SJSA1 (cell line): ENCODE measurements around the gene TMEM43. TPM values are rescaled to one million over a fixed set of nuclear protein-coding genes. Genes with fewer than 3 reads are reported as not detected.
A peak's percentile ranks its signal among the peaks of the same experiment; 100 is the strongest.

ENCODE experiments used
- DNase-seq, 2 experiments: peaks; one replicate each; pipeline ENCODE4 v3.0.0-alpha.2; 2015 to 2020; ENCODE audit warnings: low spot score in 2 of 2, low read depth in 1 of 2
- H3K27ac ChIP-seq: fragments of 250-450 bp; sonication (Bioruptor Pico); 2 replicates; pipeline ENCODE4 v1.5.1; 2020; ENCODE audit warnings: mild to moderate bottlenecking, moderate library complexity
- H3K27me3 ChIP-seq: fragments of 250-450 bp; sonication (Bioruptor Pico); replicated peaks from 2 replicates; pipeline ENCODE4 v1.5.1; 2020; ENCODE audit warnings: mild to moderate bottlenecking, moderate library complexity
- H3K36me3 ChIP-seq: fragments of 250-450 bp; sonication (Bioruptor Pico); 2 replicates; pipeline ENCODE4 v1.5.1; 2020; ENCODE audit warnings: mild to moderate bottlenecking
- H3K4me1 ChIP-seq: fragments of 250-450 bp; sonication (Bioruptor Pico); replicated peaks from 2 replicates; pipeline ENCODE4 v1.6.1; 2021; ENCODE audit warnings: mild to moderate bottlenecking
- H3K4me3 ChIP-seq: fragments of 250-450 bp; sonication (Bioruptor Pico); 2 replicates; pipeline ENCODE4 v1.5.1; 2020; ENCODE audit warnings: mild to moderate bottlenecking
- H3K9me3 ChIP-seq: fragments of 250-450 bp; sonication (Bioruptor Pico); replicated peaks from 2 replicates; pipeline ENCODE4 v1.5.1; 2020; ENCODE audit warnings: mild to moderate bottlenecking
- total RNA-seq: library from RNA; depleted of rRNA; stranded (reverse); fragments of >200 nt; shearing (Covaris generic); gene quantifications from 2 replicates; pipeline ENCODE4 v1.2.3, GENCODE V29; 2014

TMEM43 gene
- total RNA-seq, 1 experiment from 2014 or later: 82.1 TPM

DNA sequence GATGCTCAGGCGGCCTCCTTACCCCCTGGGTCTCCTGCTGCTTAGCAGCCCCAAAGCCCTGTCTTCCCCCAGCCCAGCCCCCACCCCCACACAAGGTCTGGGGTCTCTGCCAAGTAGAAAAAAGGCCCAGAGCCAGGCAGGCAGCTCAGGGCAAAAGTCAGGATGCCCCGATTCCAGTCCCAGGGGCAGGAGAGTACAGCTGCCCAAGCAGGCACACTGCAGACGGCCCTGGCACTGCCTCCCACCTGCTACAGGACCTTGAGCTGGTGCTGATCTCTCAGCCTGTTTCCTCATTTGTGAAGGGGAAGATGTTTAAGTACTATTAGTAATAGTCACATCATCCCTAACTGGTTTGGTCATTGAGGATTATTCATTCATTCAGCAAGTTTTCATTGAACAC is 12.6 kb downstream of the TMEM43 start:
- no peaks in the 10 kb centered on the region for H3K27me3 ChIP-seq
- H3K27ac ChIP-seq: no peak overlapping the region
- no peak for DNase-seq
- H3K4me1 ChIP-seq: peaks cover 4% of the 10 kb centered on the region
- H3K9me3 ChIP-seq: no peaks in the 10 kb centered on the region
- H3K4me3 ChIP-seq: no peak overlapping the region
- H3K36me3 ChIP-seq: peaks cover 88% of the 10 kb centered on the region

DNA sequence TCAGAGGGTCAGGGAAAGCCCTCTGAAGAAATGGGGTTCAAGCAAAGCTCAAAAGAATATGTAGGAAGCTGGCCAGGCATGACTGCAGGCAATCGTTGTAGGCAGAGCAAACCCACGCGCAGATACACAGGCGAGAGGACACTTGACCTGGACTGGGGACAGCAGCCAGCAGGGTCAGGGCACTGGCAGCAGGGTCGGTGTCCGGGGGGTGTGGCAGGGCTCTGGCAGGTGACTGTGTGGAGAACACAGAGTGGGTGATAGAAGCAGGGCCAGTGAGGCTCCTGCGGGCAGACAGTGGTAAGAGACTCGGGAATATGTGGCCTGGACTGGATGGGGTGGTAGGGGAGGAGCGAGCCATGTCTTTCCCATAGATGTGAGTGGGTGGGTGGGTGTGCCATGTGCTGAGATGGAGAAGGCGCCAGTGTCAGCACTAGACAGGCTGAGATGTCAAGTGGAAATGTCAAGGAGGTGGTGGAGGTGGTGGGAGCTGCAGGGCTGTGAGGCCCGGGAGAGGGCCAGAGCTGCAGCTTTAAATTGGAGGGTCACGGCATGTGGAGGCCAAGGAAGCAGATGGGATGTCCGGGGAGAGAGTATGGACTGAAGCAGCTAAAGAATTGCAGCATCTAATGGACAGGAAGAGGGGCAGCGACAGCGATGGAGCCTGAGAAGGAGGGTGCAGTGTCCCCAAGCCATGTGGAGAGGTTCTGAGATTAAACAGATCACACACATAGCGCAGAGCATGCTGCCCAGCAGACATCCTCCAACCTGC is 13.4 kb downstream of the TMEM43 start:
- Histone ChIP-seq H3K4me3 (no peak overlapping the region), H3K36me3 (peaks cover 87% of the 10 kb centered on the region), H3K27me3 (no peaks in the 10 kb centered on the region), H3K27ac (no peak overlapping the region), H3K4me1 (peaks cover 13% of the 10 kb centered on the region), H3K9me3 (no peaks in the 10 kb centered on the region)
- DNase-seq: no peak

DNA sequence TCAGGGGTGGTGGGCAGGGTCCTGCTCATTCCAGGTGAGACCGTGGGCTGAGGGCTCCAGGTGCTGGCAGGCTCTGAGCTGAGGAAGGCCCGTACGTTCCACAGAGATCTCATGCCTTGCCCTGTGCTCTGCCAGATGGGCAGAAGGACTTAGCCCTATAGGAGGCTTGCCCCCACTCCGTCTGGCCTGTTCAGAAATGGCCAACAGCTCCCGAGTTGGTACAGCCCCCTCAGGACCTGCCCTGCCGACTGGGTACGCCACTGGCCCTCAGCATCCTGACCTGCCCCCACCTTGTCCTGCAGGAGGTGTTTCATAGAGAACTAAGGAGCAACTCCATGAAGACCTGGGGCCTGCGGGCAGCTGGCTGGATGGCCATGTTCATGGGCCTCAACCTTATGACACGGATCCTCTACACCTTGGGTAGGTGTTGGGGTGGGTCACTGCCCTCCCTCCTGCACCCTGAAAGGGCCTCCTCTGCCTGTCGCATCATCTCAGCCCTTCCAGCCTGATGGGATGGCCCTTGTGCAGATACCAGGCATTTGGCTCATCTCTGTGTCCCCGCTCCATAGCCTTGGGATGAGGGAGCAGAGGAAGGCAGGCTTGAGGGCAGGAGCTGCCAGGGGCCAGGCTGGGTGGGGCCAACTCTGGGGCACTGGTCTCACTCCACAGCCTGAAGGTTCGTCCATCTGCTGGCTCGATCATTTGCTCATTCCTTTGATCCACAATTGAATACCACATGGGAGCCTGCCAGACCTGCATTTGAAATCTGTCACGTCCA is 14.2 kb downstream of the TMEM43 start:
- DNase-seq: no peak
- Histone ChIP-seq H3K4me3 (no peak overlapping the region), H3K27me3 (no peaks in the 10 kb centered on the region), H3K4me1 (peaks cover 20% of the 10 kb centered on the region), H3K36me3 (peaks cover 79% of the 10 kb centered on the region), H3K9me3 (no peaks in the 10 kb centered on the region), H3K27ac (no peak overlapping the region)

DNA sequence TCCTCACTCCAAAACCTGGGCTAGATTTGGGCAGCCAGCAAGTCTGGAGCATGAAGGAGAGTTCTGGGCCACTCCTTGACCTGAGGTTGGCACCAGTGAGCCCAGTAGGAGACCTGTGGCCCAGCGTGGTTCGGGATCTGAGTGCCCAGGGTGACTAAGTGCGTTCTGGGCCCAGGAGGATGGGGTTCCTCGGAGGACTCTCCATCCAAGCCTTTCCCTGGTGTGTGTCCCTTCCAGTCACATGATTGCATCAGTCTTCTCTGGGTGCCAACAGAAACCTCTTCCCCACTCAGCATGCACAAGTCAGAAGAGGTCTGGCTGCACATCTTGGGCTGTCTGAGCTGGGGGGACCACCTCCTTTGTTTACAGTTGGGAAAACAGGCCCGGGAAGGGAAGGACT is 14.9 kb downstream of the TMEM43 start:
- Histone ChIP-seq H3K4me3 (no peak overlapping the region), H3K4me1 (peaks cover 25% of the 10 kb centered on the region), H3K36me3 (peaks cover 72% of the 10 kb centered on the region), H3K27ac (no peak overlapping the region), H3K9me3 (no peaks in the 10 kb centered on the region), H3K27me3 (no peaks in the 10 kb centered on the region)
- no peak for DNase-seq

DNA sequence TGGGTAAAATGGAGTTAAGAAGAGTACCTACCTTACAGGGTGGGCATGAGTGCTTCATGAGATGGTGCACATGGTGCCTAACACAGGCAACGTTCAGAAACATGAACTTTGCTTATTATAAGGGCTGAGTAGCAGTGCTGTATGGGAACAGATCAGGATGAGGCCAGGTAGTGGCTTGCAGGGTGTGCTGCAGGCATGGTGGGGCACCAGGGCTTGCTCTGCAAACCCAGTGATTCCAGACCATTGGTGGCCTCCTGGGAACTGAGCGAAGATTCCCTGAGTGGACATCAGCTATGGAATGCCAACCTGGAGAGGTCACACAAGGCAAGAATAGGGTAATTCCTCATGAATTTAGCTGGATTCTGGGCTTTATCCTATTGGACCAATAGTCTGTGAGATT is 15.8 kb downstream of the TMEM43 start:
- no peak overlapping the region for H3K27ac ChIP-seq
- H3K27me3 ChIP-seq: no peaks in the 10 kb centered on the region
- peaks cover 68% of the 10 kb centered on the region for H3K36me3 ChIP-seq
- no peaks in the 10 kb centered on the region for H3K9me3 ChIP-seq
- peaks cover 34% of the 10 kb centered on the region for H3K4me1 ChIP-seq
- DNase-seq: no peak
- H3K4me3 ChIP-seq: no peak overlapping the region

DNA sequence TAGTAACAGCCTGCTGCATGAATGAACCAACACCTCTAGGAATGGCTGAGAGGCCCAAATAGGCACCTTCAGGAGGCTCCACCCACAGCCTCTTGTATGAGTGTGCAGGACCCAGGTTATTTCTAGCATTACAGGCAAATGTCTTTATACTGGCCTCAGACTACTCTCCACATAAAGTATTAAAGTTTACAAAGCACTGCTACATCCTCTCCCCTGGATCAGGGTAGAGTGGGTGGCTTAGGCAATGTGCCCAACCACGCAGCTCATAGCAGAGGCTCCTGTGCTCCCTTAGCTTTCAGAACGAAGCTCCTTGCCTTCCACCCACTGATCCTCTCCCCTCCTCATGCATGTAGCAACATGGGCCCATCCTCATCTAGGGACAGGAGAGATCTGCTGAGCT is 16.3 kb downstream of the TMEM43 start:
- no peak for DNase-seq
- no peaks in the 10 kb centered on the region for H3K27me3 ChIP-seq
- no peak overlapping the region for H3K27ac ChIP-seq
- peaks cover 68% of the 10 kb centered on the region for H3K36me3 ChIP-seq
- no peaks in the 10 kb centered on the region for H3K9me3 ChIP-seq
- peaks cover 37% of the 10 kb centered on the region for H3K4me1 ChIP-seq
- no peak overlapping the region for H3K4me3 ChIP-seq

DNA sequence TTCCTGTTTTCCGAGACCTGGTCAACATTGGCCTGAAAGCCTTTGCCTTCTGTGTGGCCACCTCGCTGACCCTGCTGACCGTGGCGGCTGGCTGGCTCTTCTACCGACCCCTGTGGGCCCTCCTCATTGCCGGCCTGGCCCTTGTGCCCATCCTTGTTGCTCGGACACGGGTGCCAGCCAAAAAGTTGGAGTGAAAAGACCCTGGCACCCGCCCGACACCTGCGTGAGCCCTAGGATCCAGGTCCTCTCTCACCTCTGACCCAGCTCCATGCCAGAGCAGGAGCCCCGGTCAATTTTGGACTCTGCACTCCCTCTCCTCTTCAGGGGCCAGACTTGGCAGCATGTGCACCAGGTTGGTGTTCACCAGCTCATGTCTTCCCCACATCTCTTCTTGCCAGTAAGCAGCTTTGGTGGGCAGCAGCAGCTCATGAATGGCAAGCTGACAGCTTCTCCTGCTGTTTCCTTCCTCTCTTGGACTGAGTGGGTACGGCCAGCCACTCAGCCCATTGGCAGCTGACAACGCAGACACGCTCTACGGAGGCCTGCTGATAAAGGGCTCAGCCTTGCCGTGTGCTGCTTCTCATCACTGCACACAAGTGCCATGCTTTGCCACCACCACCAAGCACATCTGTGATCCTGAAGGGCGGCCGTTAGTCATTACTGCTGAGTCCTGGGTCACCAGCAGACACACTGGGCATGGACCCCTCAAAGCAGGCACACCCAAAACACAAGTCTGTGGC is 16.9 kb downstream of the TMEM43 start:
- Histone ChIP-seq H3K27ac (peak overlapping the region; percentile 99; the same call in 1 of the 2 replicates), H3K9me3 (no peaks in the 10 kb centered on the region), H3K4me3 (no peak overlapping the region), H3K36me3 (peaks cover 68% of the 10 kb centered on the region), H3K4me1 (peaks cover 37% of the 10 kb centered on the region), H3K27me3 (no peaks in the 10 kb centered on the region)
- no peak for DNase-seq

DNA sequence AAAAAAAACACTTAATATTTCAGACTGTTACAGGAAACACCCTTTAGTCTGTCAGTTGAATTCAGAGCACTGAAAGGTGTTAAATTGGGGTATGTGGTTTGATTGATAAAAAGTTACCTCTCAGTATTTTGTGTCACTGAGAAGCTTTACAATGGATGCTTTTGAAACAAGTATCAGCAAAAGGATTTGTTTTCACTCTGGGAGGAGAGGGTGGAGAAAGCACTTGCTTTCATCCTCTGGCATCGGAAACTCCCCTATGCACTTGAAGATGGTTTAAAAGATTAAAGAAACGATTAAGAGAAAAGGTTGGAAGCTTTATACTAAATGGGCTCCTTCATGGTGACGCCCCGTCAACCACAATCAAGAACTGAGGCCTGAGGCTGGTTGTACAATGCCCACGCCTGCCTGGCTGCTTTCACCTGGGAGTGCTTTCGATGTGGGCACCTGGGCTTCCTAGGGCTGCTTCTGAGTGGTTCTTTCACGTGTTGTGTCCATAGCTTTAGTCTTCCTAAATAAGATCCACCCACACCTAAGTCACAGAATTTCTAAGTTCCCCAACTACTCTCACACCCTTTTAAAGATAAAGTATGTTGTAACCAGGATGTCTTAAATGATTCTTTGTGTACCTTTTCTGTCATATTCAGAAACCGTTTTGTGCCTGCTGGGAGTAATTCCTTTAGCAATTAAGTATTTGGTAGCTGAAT is 17.9 kb downstream of the TMEM43 start:
- no peaks in the 10 kb centered on the region for H3K9me3 ChIP-seq
- no peaks in the 10 kb centered on the region for H3K27me3 ChIP-seq
- no peak for DNase-seq
- H3K4me3 ChIP-seq: no peak overlapping the region
- peaks cover 70% of the 10 kb centered on the region for H3K36me3 ChIP-seq
- peak overlapping the region; percentile 99 for H3K27ac ChIP-seq
- peaks cover 37% of the 10 kb centered on the region for H3K4me1 ChIP-seq

DNA sequence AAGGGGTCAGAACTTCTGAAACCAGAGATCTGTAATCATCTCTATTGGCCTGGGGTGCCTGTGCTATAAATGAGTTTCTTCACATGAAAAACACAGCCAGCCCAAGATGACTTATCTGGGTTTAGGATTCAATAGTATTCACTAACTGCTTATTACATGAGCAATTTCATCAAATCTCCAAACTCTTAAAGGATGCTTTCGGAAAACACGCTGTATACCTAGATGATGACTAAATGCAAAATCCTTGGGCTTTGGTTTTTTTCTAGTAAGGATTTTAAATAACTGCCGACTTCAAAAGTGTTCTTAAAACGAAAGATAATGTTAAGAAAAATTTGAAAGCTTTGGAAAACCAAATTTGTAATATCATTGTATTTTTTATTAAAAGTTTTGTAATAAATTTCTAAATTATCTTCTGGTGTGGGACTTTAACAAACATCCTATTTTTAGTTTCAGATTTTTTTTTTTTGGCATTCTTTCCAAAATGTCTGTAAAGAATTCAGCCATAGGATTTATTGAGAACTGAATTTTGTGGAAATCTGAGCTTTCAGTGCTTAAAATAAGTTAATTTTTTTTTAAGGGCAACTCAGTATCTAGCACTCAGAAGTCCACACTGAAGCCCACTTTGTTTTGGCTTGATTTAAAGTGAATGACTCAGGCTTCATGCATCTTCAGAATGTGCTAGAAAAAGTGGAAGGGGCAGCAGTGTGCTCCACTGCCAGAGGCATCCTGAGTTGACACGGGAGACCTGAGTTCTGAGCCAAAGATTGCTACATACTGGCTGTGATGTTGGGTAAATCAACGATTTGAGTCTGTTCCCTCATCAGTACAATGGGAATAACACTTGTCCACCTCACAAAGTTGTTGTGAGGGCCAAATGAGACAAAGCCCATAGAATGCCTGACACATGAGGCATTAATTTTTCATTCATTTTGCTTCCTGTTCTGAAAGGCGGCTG is 18.7 kb downstream of the TMEM43 start:
- H3K4me3 ChIP-seq: no peak overlapping the region
- peak overlapping the region; percentile 99 for H3K27ac ChIP-seq
- H3K27me3 ChIP-seq: no peaks in the 10 kb centered on the region
- no peaks in the 10 kb centered on the region for H3K9me3 ChIP-seq
- H3K36me3 ChIP-seq: peaks cover 70% of the 10 kb centered on the region
- H3K4me1 ChIP-seq: peaks cover 37% of the 10 kb centered on the region
- DNase-seq: peak; percentile 80 to 84

DNA sequence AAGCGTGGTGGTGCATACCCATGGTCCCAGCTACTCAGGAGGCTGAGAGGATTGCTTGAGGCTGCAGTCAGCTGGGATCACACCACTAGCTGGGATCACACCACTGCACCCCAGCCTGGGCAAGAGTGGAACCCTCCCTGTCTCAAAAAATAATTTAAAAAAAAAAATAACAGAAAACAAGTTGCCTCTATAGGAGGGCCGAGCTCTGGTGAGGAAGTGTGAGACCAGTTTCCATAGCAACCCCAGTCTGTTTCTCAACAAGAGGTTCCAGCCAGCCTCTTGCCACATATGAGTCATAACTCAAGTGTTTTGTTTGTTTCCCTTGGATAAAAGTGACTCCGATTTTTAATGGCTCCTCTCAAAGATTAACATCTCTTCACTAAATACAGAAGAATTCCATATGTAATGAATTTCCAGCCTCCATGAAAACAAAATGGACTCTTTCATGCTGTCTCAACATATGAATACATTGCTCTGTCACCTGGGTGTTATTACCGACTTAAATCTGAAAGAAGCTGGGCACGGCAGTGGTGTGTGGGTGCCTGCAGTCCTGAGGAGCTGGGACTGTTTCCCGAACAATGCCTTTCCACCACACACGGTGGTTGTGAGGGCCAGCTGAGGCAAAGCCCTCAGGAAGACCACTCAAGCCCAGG is 19.7 kb downstream of the TMEM43 start:
- H3K27me3 ChIP-seq: no peaks in the 10 kb centered on the region
- peak; percentile 88 to 93 for DNase-seq
- peaks cover 61% of the 10 kb centered on the region for H3K36me3 ChIP-seq
- no peaks in the 10 kb centered on the region for H3K9me3 ChIP-seq
- peaks cover 37% of the 10 kb centered on the region for H3K4me1 ChIP-seq
- no peak overlapping the region for H3K4me3 ChIP-seq
- H3K27ac ChIP-seq: peak overlapping the region; percentile 99

DNA sequence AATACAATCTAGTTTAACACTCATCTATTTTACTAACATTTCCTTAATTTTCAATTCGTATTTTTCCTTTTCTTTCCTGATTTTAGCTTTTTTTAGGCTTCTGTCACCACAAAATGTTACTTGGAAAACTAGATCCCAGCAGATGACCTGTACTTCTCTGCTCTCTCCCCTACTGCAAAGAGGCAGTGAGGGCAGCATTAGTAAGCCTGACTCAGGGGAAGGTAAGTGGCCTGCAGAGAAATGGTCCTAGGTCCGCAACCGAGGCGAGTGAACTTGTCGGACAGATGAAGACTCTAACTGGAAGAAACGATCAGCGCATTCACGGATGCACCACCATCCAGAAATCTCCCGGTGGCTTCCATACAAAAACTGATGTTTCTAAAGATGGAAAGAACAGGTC is 20.4 kb downstream of the TMEM43 start:
- peaks cover 37% of the 10 kb centered on the region for H3K4me1 ChIP-seq
- DNase-seq: no peak
- peaks cover 61% of the 10 kb centered on the region for H3K36me3 ChIP-seq
- no peaks in the 10 kb centered on the region for H3K27me3 ChIP-seq
- no peaks in the 10 kb centered on the region for H3K9me3 ChIP-seq
- no peak overlapping the region for H3K4me3 ChIP-seq
- H3K27ac ChIP-seq: peak overlapping the region; percentile 99

DNA sequence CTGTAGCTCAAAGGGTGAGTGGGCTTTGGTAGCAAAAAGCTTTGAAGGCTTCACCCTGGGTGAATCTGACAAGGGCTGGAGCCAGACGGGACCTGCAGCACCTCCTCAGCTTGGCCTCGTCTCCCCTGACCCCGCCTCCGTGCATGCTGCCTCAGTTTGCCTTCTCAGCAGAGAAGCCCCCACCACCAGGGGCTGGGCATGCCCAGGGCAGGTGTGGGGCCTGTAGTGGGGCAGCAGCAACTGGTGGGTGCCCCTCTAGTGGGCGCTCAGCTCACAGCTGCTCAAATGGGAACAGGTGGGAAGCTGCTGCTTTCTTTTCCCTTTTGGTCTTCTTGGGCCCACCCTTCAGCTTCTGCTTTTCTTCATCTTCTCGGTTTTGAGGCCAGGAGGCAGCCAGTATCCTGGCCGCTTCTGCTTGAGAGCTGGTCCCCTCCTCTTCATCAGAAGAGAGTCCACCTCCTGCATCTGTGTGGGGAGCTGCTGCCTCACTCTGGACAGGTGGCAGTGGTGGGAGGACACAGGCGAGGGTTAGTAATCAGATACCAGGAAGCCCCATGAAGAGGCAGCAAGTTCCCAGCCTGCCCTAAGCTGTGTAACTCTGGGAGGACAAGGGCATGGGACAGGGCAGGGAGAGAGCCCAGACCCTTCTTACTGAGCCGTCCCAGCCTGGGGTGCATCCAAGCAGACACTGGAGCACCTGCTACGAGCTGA is 21.0 kb downstream of the TMEM43 start:
- H3K9me3 ChIP-seq: no peaks in the 10 kb centered on the region
- no peak for DNase-seq
- H3K27ac ChIP-seq: peak overlapping the region; percentile 99
- no peaks in the 10 kb centered on the region for H3K27me3 ChIP-seq
- peaks cover 61% of the 10 kb centered on the region for H3K36me3 ChIP-seq
- H3K4me1 ChIP-seq: peaks cover 37% of the 10 kb centered on the region
- no peak overlapping the region for H3K4me3 ChIP-seq
